ENCODE results near the gene FOXP1.

The FOXP1 gene

DNA sequence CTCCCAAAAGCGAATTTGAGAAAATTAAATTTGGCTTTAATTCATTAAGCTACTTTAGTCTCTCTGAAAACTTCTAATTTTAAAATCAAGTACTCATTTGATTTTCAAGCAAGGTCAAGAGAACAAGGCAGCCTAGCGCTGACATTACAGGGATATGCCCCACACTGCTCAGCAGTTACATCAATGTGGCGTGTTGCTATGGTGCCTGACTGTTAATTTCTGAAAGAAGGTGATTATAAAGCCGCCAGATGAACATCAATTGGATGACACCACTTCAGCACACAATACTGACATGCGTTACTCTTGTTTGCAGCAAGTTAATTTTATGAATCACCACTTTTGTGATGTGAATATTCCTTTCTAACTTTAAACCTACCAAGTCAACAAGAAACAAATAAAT lies 284.4 kb downstream of the FOXP1 start:
- no peak for ATAC-seq
- TF ChIP-seq SNAI2 (CRISPR knock-in tag; IDR thresholded peaks at IDR 0.05) = no peak
- TF ChIP-seq OSR1 (CRISPR knock-in tag; IDR thresholded peaks at IDR 0.05) = no peak
- no peak for TF ChIP-seq ZNF565 (CRISPR knock-in tag; conservative IDR thresholded peaks at IDR 0.05; ENCODE audit: low read depth)
- TF ChIP-seq, protein P1, sequence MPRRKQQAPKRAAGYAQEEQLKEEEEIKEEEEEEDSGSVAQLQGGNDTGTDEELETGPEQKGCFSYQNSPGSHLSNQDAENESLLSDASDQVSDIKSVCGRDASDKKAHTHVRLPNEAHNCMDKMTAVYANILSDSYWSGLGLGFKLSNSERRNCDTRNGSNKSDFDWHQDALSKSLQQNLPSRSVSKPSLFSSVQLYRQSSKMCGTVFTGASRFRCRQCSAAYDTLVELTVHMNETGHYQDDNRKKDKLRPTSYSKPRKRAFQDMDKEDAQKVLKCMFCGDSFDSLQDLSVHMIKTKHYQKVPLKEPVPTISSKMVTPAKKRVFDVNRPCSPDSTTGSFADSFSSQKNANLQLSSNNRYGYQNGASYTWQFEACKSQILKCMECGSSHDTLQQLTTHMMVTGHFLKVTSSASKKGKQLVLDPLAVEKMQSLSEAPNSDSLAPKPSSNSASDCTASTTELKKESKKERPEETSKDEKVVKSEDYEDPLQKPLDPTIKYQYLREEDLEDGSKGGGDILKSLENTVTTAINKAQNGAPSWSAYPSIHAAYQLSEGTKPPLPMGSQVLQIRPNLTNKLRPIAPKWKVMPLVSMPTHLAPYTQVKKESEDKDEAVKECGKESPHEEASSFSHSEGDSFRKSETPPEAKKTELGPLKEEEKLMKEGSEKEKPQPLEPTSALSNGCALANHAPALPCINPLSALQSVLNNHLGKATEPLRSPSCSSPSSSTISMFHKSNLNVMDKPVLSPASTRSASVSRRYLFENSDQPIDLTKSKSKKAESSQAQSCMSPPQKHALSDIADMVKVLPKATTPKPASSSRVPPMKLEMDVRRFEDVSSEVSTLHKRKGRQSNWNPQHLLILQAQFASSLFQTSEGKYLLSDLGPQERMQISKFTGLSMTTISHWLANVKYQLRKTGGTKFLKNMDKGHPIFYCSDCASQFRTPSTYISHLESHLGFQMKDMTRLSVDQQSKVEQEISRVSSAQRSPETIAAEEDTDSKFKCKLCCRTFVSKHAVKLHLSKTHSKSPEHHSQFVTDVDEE (CRISPR knock-in tag; IDR thresholded peaks at IDR 0.05) = no peak
- no peak for TF ChIP-seq ESRRG (CRISPR knock-in tag; IDR thresholded peaks at IDR 0.05)
- TF ChIP-seq PPARA (CRISPR knock-in tag; IDR thresholded peaks at IDR 0.05; ENCODE audit: borderline replicate concordance) = no peak
- TF ChIP-seq TCF4 (CRISPR knock-in tag; IDR thresholded peaks at IDR 0.05; ENCODE audit: borderline replicate concordance) = no peak

DNA sequence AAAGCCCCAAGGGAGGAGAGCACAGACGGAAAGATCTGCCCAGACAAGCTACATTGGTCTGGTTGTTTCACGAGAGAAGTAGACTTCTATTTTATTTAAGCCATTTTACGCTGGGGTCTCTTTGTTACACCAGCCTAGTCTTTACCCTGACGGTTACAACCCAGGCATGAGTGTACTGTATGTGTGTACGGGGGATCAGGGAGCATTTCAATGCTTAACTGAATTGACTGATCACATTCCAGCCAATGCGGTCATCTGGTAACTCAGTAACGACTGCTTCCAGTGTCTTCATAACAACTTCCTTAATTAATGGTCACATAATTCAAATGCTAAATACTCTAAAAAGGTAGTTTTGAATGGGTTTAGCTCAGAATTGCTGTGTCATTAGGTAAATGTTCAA lies 288.6 kb downstream of the FOXP1 start:
- ATAC-seq = no peak

DNA sequence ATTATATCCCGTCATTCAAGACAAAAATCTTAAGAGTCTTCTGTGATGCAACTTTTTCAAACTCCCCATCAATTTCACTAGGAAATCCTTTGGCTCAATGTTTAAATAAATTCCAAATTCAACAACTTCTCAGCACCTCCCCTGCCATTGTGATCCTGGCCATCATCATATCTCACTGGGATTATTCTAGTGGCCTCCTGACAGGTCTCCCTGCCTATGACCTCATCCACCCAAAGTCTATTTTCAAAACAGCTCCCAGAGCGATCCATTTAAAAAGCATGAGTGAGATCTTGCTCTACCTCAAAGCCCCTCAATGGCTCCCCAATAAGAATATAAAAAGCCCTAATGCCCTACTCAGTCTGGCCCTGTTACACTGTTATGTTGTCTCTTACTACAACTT lies 293.2 kb downstream of the FOXP1 start:
- TF ChIP-seq GLIS3 (CRISPR knock-in tag; IDR thresholded peaks at IDR 0.05) (no peak), ZFP30 (CRISPR knock-in tag; IDR thresholded peaks at IDR 0.05) (no peak), ARNTL (CRISPR knock-in tag; IDR thresholded peaks at IDR 0.05; ENCODE audit: borderline replicate concordance, low read depth) (no peak), ZNF565 (CRISPR knock-in tag; conservative IDR thresholded peaks at IDR 0.05; ENCODE audit: low read depth) (no peak), OSR1 (CRISPR knock-in tag; IDR thresholded peaks at IDR 0.05) (no peak), TCF4 (CRISPR knock-in tag; IDR thresholded peaks at IDR 0.05; ENCODE audit: borderline replicate concordance) (no peak), ISL1 (CRISPR knock-in tag; IDR thresholded peaks at IDR 0.05) (no peak), ZNF8 (CRISPR knock-in tag; IDR thresholded peaks at IDR 0.05) (no peak), TOX (CRISPR knock-in tag; IDR thresholded peaks at IDR 0.05; ENCODE audit: borderline replicate concordance) (no peak), ESRRG (CRISPR knock-in tag; IDR thresholded peaks at IDR 0.05) (no peak)
- TF ChIP-seq, protein P2, sequence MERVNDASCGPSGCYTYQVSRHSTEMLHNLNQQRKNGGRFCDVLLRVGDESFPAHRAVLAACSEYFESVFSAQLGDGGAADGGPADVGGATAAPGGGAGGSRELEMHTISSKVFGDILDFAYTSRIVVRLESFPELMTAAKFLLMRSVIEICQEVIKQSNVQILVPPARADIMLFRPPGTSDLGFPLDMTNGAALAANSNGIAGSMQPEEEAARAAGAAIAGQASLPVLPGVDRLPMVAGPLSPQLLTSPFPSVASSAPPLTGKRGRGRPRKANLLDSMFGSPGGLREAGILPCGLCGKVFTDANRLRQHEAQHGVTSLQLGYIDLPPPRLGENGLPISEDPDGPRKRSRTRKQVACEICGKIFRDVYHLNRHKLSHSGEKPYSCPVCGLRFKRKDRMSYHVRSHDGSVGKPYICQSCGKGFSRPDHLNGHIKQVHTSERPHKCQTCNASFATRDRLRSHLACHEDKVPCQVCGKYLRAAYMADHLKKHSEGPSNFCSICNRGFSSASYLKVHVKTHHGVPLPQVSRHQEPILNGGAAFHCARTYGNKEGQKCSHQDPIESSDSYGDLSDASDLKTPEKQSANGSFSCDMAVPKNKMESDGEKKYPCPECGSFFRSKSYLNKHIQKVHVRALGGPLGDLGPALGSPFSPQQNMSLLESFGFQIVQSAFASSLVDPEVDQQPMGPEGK (CRISPR knock-in tag; IDR thresholded peaks at IDR 0.05; ENCODE audit: borderline replicate concordance) = no peak
- ATAC-seq = no peak

More for the DNA sequence above, 288.6 kb downstream of the FOXP1 start:
- no peak for TF ChIP-seq ZNF565 (CRISPR knock-in tag; conservative IDR thresholded peaks at IDR 0.05; ENCODE audit: low read depth)
- no peak for TF ChIP-seq BACH2 (CRISPR knock-in tag; IDR thresholded peaks at IDR 0.05; ENCODE audit: borderline replicate concordance)
- TF ChIP-seq ZFP30 (CRISPR knock-in tag; IDR thresholded peaks at IDR 0.05) = no peak
- TF ChIP-seq, protein P1 (CRISPR knock-in tag; IDR thresholded peaks at IDR 0.05) = no peak
- TF ChIP-seq ZNF70 (CRISPR knock-in tag; IDR thresholded peaks at IDR 0.05) = no peak
- TF ChIP-seq, protein P3, sequence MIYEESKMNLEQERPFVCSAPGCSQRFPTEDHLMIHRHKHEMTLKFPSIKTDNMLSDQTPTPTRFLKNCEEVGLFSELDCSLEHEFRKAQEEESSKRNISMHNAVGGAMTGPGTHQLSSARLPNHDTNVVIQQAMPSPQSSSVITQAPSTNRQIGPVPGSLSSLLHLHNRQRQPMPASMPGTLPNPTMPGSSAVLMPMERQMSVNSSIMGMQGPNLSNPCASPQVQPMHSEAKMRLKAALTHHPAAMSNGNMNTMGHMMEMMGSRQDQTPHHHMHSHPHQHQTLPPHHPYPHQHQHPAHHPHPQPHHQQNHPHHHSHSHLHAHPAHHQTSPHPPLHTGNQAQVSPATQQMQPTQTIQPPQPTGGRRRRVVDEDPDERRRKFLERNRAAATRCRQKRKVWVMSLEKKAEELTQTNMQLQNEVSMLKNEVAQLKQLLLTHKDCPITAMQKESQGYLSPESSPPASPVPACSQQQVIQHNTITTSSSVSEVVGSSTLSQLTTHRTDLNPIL (CRISPR knock-in tag; IDR thresholded peaks at IDR 0.05; ENCODE audit: low read depth) = no peak
- TF ChIP-seq, protein P4, sequence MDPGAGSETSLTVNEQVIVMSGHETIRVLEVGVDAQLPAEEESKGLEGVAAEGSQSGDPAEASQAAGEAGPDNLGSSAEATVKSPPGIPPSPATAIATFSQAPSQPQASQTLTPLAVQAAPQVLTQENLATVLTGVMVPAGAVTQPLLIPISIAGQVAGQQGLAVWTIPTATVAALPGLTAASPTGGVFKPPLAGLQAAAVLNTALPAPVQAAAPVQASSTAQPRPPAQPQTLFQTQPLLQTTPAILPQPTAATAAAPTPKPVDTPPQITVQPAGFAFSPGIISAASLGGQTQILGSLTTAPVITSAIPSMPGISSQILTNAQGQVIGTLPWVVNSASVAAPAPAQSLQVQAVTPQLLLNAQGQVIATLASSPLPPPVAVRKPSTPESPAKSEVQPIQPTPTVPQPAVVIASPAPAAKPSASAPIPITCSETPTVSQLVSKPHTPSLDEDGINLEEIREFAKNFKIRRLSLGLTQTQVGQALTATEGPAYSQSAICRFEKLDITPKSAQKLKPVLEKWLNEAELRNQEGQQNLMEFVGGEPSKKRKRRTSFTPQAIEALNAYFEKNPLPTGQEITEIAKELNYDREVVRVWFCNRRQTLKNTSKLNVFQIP (CRISPR knock-in tag; IDR thresholded peaks at IDR 0.05; ENCODE audit: borderline replicate concordance, low read depth) = no peak
- TF ChIP-seq ISL1 (CRISPR knock-in tag; IDR thresholded peaks at IDR 0.05) = no peak
- TF ChIP-seq RARB (CRISPR knock-in tag; IDR thresholded peaks at IDR 0.05) = no peak
- no peak for TF ChIP-seq OSR1 (CRISPR knock-in tag; IDR thresholded peaks at IDR 0.05)
- TF ChIP-seq TOX (CRISPR knock-in tag; IDR thresholded peaks at IDR 0.05; ENCODE audit: borderline replicate concordance) = no peak
- TF ChIP-seq ZC3H10 (CRISPR knock-in tag; IDR thresholded peaks at IDR 0.05) = no peak
- no peak for TF ChIP-seq ZNF8 (CRISPR knock-in tag; IDR thresholded peaks at IDR 0.05)
- TF ChIP-seq ZFP3 (CRISPR knock-in tag; IDR thresholded peaks at IDR 0.05) = no peak
- TF ChIP-seq TCF4 (CRISPR knock-in tag; IDR thresholded peaks at IDR 0.05; ENCODE audit: borderline replicate concordance) = no peak
- TF ChIP-seq ESRRG (CRISPR knock-in tag; IDR thresholded peaks at IDR 0.05) = no peak
- no peak for TF ChIP-seq ARNTL (CRISPR knock-in tag; IDR thresholded peaks at IDR 0.05; ENCODE audit: borderline replicate concordance, low read depth)
- no peak for TF ChIP-seq SNAI2 (CRISPR knock-in tag; IDR thresholded peaks at IDR 0.05)

Measured in SK-N-SH treated with all-trans-retinoic acid at 6 μM for 48 hours (cell line).